ENCODE data around the gene SH3RF3. TPM values are rescaled to one million over a fixed set of nuclear protein-coding genes. Genes with fewer than 3 reads are reported as not detected.

The SH3RF3 gene
- total RNA-seq, 1 experiment from 2014 or later: 0.98 TPM

- Mint-ChIP-seq H3K27me3 (ENCODE audit: insufficient read depth, unreplicated experiment) (peaks cover 5% of the 10 kb centered on the region), H3K4me3 (ENCODE audit: unreplicated experiment) (no peak overlapping the region), H3K36me3 (ENCODE audit: insufficient read depth, unreplicated experiment) (no peaks in the 10 kb centered on the region), H3K9me3 (ENCODE audit: unreplicated experiment) (no peaks in the 10 kb centered on the region), H3K27ac (ENCODE audit: unreplicated experiment) (peak overlapping the region; percentile 28), H3K4me1 (ENCODE audit: low read depth, unreplicated experiment) (no peaks in the 10 kb centered on the region)
- Histone ChIP-seq H3K9me3 (no peaks in the 10 kb centered on the region), H3K4me3 (ENCODE audit: low read depth, low read length) (no peak overlapping the region), H3K27me3 (replicated peaks; ENCODE audit: control insufficient read depth, insufficient read depth, low read length) (no peaks in the 10 kb centered on the region; the same call in none of the 2 replicates), H3K4me1 (no peaks in the 10 kb centered on the region), H3K36me3 (ENCODE audit: control insufficient read depth, insufficient read depth, low read length) (no peaks in the 10 kb centered on the region)
- no peak for DNase-seq
- no peak for TF ChIP-seq CTCF (IDR thresholded peaks at IDR 0.05; ENCODE audit: insufficient read depth in 1 of 2, low read depth in 1 of 2, low read length in 1 of 2, severe bottlenecking in 1 of 2, unreplicated experiment in 1 of 2)
- BruUV-seq (replicated peaks): no TSS peak
- CTCF ChIA-PET: no interaction called here
- POLR2A ChIA-PET: no interaction called here
- intact Hi-C loops (cut with micrococcal nuclease; ENCODE audit: unreplicated experiment): no loop called here
These were observed 221.5 kb downstream of the SH3RF3 start for GRCh38 chr2:109350526-109350925.

GRCh38 chr2:109351164-109351756, 222.3 kb downstream of the SH3RF3 start:
- Histone ChIP-seq H3K27me3 (replicated peaks; ENCODE audit: control insufficient read depth, insufficient read depth, low read length) (no peaks in the 10 kb centered on the region; the same call in none of the 2 replicates), H3K36me3 (ENCODE audit: control insufficient read depth, insufficient read depth, low read length) (no peaks in the 10 kb centered on the region), H3K4me3 (ENCODE audit: low read depth, low read length) (no peak overlapping the region), H3K4me1 (no peaks in the 10 kb centered on the region), H3K9me3 (no peaks in the 10 kb centered on the region)
- POLR2A ChIA-PET: no interaction called here
- BruUV-seq (replicated peaks): no TSS peak
- no peak for TF ChIP-seq CTCF (IDR thresholded peaks at IDR 0.05; ENCODE audit: insufficient read depth in 1 of 2, low read depth in 1 of 2, low read length in 1 of 2, severe bottlenecking in 1 of 2, unreplicated experiment in 1 of 2)
- H3K4me3 Mint-ChIP-seq (ENCODE audit: unreplicated experiment): no peak overlapping the region
- no peak for DNase-seq
- no peaks in the 10 kb centered on the region for H3K9me3 Mint-ChIP-seq (ENCODE audit: unreplicated experiment)
- intact Hi-C loops (cut with micrococcal nuclease; ENCODE audit: unreplicated experiment): no loop called here
- no peaks in the 10 kb centered on the region for H3K4me1 Mint-ChIP-seq (ENCODE audit: low read depth, unreplicated experiment)
- CTCF ChIA-PET: no interaction called here
- H3K27ac Mint-ChIP-seq (ENCODE audit: unreplicated experiment): no peak overlapping the region
- no peaks in the 10 kb centered on the region for H3K36me3 Mint-ChIP-seq (ENCODE audit: insufficient read depth, unreplicated experiment)
- peaks cover 5% of the 10 kb centered on the region for H3K27me3 Mint-ChIP-seq (ENCODE audit: insufficient read depth, unreplicated experiment)

- no peak for DNase-seq
- Histone ChIP-seq H3K9me3 (no peaks in the 10 kb centered on the region), H3K36me3 (ENCODE audit: control insufficient read depth, insufficient read depth, low read length) (no peaks in the 10 kb centered on the region), H3K4me1 (no peaks in the 10 kb centered on the region), H3K27me3 (replicated peaks; ENCODE audit: control insufficient read depth, insufficient read depth, low read length) (no peaks in the 10 kb centered on the region; the same call in none of the 2 replicates), H3K4me3 (ENCODE audit: low read depth, low read length) (no peak overlapping the region)
- no TSS peak for BruUV-seq (replicated peaks)
- Mint-ChIP-seq H3K4me3 (ENCODE audit: unreplicated experiment) (no peak overlapping the region), H3K27me3 (ENCODE audit: insufficient read depth, unreplicated experiment) (peaks cover 5% of the 10 kb centered on the region), H3K9me3 (ENCODE audit: unreplicated experiment) (no peaks in the 10 kb centered on the region), H3K36me3 (ENCODE audit: insufficient read depth, unreplicated experiment) (no peaks in the 10 kb centered on the region), H3K27ac (ENCODE audit: unreplicated experiment) (no peak overlapping the region), H3K4me1 (ENCODE audit: low read depth, unreplicated experiment) (no peaks in the 10 kb centered on the region)
- intact Hi-C loops (cut with micrococcal nuclease; ENCODE audit: unreplicated experiment): no loop called here
- ChIA-PET CTCF (no interaction called here), POLR2A (no interaction called here)
- TF ChIP-seq CTCF (IDR thresholded peaks at IDR 0.05; ENCODE audit: insufficient read depth in 1 of 2, low read depth in 1 of 2, low read length in 1 of 2, severe bottlenecking in 1 of 2, unreplicated experiment in 1 of 2): no peak
These were observed 223.3 kb downstream of the SH3RF3 start for GRCh38 chr2:109352056-109352897.

All from Caco-2 (cell line).